Mammary epithelial cell (primary cell): ENCODE data around the gene MRPL12.

Source experiments
- EZH2 ChIP-seq: IDR thresholded peaks from 2 replicates; pipeline ENCODE4 v1.6.1; 2012; ENCODE audit warnings: low read length, inconsistent platforms, borderline replicate concordance
- TF ChIP-seq, protein P1 (sequence below), 2 donors: IDR thresholded peaks in 1 of 2; conservative IDR thresholded peaks in 1 of 2; 2 replicates each; pipeline ENCODE4 v1.5.1; 2011 to 2012; ENCODE audit warnings: inconsistent platforms in 2 of 2, low read length in 2 of 2, mild to moderate bottlenecking in 2 of 2, control low read depth in 1 of 2, low read depth in 1 of 2; ENCODE audit not compliant: insufficient read depth in 1 of 2; ENCODE audit errors: extremely low read depth in 1 of 2

DNA sequence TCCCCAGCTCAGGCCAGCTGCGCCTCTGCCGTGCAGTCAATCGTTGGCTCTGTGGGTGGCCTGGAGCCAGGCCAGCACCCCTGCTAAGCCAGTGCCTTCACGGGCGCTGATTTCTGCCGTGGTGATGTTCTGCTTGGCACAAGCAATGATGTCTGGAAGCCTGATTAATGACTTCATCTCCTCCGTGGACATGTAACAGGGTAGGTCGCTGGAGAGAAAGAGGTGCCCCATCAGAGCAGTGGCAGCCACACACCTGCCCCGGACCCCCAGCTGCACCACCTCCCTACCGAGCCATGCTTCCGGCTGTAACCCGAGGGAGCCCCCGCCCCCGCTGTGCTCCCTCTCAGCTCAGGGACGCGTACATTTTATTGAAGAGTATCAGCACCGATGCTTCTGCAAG lies 21.5 kb upstream of the MRPL12 start:
- TF ChIP-seq, protein P1, sequence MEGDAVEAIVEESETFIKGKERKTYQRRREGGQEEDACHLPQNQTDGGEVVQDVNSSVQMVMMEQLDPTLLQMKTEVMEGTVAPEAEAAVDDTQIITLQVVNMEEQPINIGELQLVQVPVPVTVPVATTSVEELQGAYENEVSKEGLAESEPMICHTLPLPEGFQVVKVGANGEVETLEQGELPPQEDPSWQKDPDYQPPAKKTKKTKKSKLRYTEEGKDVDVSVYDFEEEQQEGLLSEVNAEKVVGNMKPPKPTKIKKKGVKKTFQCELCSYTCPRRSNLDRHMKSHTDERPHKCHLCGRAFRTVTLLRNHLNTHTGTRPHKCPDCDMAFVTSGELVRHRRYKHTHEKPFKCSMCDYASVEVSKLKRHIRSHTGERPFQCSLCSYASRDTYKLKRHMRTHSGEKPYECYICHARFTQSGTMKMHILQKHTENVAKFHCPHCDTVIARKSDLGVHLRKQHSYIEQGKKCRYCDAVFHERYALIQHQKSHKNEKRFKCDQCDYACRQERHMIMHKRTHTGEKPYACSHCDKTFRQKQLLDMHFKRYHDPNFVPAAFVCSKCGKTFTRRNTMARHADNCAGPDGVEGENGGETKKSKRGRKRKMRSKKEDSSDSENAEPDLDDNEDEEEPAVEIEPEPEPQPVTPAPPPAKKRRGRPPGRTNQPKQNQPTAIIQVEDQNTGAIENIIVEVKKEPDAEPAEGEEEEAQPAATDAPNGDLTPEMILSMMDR (conservative IDR thresholded peaks at IDR 0.05 in 1 of 2, IDR thresholded peaks at IDR 0.05 in 1 of 2; ENCODE audit: extremely low read depth in 1 of 2, insufficient read depth in 1 of 2, low read depth in 1 of 2, low read length in 2 of 2) = no peak
- TF ChIP-seq EZH2 = no peak
